Stimulated activated CD4-positive, alpha-beta T cell treated with anti-CD3 and anti-CD28 coated beads, Interleukin-12 subunit alpha, Interleukin-12 subunit beta, amount 100 ng/mL, for 24 hours (primary cell): ENCODE results near the gene NFATC4.

Source experiments
- DNase-seq, 2 experiments: peaks; one replicate each; pipeline ENCODE4 v3.0.0-alpha.2; 2020; ENCODE audit warnings: low read depth in 2 of 2

The NFATC4 gene

GRCh38 chr14:24428628-24429394 is 60.8 kb downstream of the NFATC4 start:
- DNase-seq, result no peak
